Measurements from ENCODE around the gene ACP5.
"Not testable (repeated sequence)": the region's sequence is repeated elsewhere in the genome, so short reads cannot be mapped to it uniquely, and the experiment has no call there.

The ACP5 gene
- total RNA-seq = 2.6 to 11.9 reads per million in 2 experiments

DNA sequence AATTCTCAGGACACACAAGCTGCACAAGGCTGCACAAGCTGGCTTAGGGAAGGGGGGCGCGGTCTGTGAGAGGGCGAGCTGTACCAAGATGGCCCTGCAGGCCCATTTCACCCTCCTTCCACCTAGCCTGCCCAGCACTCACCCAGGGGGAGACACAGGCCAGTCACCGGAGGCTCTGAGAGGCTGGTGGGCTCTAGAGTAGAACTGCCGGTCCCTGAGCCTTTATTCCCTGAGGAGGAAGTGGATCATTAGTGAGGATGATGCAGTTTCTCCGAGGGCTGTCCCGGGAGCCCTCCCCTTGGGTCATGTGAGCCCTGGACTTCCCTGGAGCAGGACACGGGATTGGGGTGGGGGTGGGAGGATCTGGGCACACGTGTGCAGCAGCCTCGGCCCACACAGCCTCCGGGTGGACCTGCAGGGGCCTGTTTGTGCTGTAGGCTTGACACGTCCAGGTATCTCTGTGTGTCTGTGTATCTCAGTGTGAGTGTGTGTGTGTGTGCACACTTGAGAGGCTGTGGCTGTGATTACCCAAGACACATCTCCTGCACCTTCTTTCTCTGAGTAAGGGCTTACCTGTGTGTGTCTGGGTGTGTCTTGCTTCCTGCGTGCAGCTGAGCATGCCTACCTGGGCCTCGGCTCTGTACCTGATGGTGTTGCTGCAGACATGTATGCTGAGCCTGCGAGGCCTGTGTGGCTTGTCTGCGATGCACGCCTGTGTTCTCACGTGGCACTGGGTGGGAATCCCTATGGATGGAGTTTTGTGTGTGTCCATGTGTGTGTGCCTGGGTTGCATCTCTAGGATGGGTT is at the start of gene ACP5:
ACP5 (minus strand) TSS at position 195 of the 807 bp plus-strand sequence. CDS start 328 bp downstream, outside the sequence.
- DNase-seq (ENCODE audit: low read depth) = no peak

DNA sequence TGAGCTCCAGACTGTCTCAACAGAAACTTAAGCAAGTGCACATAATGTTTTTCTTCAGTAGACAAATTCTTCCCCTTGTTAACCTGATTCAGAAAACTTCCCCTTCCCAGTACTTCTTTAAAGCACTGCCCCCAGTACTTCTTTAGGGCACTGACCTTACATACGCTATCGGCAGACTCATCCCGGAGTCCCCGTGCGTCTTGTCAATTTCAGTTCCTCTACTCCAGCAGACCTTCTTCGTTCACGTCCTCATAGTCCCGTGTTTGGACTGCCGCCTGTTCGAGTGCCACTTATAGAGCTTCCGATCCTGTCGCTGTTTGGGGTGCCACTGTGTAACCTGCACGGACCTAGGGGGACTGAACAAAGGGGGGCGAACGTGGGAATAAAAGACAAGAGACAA is 48.8 kb upstream of the ACP5 start:
- DNase-seq (ENCODE audit: low read depth) = no peak

DNA sequence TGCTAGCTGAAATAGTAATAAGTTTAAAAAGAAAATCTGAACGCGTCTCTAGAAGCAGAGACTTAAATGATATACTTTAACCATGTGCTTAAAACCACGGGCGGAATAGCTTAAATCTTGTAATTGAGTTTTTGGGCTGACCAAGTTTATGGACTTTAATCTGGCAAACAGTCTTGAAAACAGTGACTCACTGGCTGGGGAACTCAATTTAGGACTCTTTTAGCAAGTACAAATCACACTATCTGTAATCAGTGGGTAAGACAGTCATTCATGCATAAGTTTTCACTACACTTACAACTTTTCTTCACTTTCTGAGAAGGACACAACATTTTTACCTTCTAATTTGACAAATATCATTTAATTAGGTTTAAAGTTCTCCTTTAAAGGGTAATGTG is 46.6 kb upstream of the ACP5 start:
- no peak for DNase-seq (ENCODE audit: low read depth)

DNA sequence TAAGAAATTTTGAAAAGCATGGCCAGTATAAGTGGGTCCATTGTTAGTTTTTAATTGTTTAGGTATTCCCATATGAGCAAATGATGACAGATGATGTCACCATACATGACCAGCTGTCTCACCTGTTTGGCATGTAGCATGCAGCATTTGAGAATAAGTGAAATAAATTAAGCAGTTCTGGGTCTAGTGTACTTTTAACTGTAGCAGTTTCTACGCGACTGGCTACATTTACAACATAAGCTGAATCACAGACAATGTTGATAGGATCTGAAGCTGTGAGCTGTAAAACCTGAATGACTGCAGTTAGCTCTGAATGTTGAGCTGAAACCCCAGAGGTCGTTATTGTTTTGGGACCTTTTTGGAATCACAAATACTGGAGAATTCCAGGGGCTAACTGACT is 45.0 kb upstream of the ACP5 start:
- not testable (repeated sequence) for DNase-seq (ENCODE audit: low read depth)

DNA sequence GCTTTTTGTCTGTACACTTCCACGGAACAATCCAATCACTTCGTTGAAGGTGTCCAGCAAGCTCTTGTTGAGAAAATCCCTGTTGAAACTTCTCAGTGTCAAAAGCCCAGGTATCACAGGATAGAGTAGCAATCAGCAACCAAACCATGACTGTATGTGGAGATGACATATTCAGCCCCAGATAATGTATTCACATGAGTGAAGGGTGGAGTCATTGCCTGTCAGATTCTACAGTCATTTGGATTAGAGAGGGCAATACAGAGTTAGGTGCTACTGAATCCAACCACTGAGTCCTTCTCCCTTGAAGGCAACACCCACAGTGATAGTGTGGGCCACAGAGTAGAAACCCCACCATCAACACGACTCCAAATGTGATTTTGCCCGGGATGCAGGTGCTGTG is 43.1 kb upstream of the ACP5 start:
- no peak for DNase-seq (ENCODE audit: low read depth)

DNA sequence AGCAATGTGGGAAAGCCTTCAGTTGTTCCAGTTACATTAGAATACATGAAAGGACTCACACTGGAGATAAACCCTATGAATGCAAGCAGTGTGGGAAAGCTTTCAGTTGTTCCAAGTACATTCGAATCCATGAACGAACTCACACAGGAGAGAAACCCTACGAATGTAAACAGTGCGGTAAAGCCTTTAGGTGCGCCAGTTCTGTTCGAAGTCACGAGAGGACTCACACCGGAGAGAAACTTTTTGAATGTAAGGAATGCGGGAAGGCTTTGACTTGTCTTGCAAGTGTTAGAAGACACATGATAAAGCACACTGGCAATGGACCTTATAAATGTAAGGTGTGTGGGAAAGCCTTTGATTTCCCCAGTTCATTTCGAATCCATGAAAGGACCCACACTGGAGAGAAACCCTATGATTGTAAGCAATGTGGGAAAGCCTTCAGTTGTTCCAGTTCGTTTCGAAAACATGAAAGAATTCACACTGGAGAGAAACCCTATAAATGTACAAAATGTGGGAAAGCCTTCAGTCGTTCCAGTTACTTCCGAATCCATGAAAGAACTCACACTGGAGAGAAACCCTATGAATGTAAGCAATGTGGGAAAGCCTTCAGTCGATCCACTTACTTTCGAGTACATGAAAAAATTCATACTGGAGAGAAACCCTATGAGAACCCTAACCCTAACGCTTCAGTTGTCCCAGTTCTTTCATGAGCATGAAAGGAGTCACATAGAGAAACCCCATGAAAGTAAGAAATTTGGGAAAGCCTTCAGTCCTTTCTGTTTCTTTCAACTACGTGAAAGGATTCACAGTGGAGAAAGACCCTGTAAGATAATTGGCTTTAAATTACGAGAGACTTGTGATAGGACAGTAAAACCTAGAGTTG is 40.0 kb upstream of the ACP5 start:
- DNase-seq (ENCODE audit: low read depth) = no peak

DNA sequence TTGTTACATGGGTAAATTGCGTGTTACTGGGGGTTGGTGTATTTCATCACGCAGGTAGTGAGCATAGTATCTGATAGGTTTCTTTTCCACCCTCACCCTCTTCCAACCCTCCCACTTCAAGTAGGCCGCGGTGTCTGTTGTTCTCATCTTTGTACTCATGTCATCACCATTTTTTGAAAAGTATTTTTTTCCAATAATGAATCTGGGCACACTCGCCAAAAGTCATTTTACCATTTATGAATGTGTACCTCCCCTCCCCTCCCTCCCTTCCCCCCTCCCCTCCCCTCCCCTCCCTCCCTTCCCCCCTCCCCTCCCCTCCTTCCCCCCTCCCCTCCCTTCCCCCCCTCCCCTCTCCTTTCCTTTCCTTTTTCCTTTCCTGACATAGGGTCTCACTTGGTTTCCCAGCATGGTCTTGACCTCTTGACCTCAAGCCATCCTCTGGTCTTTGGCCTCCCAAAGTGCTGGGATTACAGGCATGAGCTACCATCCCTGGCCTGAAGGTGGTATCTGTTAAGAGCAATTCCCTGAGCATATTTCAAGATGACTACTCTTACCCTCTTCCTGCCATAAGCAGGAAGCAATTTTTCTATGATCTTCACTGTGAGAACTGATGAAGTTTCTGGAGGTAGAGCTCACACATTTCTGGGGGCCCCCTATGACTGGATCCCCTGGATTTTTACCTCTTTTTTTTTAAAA is 35.5 kb upstream of the ACP5 start:
- DNase-seq (ENCODE audit: low read depth) = no peak

DNA sequence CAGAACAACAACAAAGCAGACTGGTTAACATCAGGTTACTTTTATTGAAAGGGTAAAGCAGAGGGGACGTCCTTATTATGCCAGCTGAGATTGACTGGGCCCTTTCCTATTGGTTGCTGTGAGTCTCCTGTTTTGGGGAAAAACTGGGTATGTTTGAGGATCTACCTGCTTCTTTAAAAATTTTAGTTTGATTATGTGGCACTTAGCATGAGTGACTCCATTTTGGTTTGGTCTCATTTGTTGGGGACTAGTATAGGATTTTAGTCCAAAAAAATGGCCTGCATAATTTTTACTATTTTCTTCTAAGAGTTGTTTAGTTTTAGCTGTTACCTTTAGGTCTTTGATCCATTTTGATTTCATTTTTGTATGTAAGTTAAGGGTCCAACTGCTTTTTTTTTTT is 34.3 kb upstream of the ACP5 start:
- DNase-seq (ENCODE audit: low read depth) = no peak

DNA sequence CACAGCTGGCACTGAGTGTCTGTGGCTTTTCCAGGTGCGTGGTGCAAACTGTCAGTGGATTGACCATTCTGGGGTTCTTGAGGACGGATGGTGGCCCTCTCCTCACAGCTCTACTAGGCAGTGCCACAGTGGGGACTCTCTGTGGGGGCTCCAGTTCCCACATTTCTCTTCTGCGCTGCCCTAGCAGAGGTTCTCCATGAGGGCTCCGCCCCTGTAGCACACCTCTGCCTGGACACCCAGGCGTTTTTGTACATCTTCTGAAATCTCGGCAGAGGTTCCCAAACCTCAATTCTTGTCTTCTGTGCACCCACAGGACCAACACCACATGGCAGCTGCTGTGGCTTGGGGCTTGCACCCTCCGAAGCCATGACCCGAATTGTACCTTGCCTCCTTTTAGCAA is 29.0 kb upstream of the ACP5 start:
- no peak for DNase-seq (ENCODE audit: low read depth)

DNA sequence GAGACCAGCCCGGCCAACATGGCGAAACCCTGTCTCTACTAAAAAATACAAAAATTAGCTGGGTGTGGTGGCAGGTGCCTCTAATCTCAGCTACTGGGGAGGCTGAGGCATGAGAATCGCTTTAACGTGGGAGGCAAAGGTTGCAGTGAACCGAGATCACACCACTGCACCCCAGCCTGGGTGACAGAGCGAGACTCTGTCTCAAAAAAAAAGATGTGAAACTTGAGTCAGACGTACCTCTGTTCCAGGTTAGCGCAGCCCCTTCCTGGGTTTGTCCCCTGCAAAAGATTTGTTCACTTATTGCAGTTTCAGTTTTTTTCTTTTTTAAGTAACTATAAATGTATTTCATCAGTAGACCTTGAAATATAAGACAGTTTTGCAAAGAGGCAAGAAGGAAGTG is 22.3 kb upstream of the ACP5 start:
- not testable (repeated sequence) for DNase-seq (ENCODE audit: low read depth)

DNA sequence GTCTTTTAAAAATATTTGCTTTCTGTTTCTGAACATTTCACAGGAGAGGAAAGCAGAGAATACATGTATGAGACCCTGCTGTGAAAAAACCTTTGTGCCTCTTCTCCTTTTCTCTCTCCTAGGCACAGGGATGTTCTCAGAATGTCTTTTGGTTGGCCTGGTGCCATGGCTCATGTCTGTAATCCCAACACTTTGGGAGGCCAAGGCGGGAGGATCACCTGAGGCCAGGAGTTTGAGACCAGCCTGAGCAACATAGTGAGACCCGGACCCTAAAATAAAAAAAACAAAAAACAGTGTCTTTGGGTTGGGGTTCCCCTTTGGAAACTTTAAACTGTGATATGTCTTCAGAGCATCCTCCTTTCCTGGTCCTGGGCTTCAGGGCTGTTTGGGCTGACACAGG is 21.3 kb upstream of the ACP5 start:
- no peak for DNase-seq (ENCODE audit: low read depth)

DNA sequence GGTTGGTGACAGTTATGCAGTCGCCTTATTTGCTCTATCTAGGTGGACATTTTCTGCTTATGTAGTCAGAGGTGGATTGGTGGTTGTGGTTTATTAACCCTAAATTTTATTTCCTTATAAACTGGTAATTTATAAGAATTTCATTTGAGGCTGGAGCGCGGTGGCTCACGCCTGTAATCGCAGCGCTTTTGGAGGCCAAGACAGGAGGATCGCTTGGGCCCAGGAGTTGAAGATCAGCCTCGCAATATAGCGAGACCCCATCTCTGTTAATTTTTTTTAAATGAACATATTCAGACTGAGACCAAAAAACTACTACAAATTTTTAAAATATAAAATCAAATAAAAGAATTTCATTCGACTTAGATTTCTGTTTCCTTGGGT is 20.6 kb upstream of the ACP5 start:
- DNase-seq (ENCODE audit: low read depth) = no peak

DNA sequence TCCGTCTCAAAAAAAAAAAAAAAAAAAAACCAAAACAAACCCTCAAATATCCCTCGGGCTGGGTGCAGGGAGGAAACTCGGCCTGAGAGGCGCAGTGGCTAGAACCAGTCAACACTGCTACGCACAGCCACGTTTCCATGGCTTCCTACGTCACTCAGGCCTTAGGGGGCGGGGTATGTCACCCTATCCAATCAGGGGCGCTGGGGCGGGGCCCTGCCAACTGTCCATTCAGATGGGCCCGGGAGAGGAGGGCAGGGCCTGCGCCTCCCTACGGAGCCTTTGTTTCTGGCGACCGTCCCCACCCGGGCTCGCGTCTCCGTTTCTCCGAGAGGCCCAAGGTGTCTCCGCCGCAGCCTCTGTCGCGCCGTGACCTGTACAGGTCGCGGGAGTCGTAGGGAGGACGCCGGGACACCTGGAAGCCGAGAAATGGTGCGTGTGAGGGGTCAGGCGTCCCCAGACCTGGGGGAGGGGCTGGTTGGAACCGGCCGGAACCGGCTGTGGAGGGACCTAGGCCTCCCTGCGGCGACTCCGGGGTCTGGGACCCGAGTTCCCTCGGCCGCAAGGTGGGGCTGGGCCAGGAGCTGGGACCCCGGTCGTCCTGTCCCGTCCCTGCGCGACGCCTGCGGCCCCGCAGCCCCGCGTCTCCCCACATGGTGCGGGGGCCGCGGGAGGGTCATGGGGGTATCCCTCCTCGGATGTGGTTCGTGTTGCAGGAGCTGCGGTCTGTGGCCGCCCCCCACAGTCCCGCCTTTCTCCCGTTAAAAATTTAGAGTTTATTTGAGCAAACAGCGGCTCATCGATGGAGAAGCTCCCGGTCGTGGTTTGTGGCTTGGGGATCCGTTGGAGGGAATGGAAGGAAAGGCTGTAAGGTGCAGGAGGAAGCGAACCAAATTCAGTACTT is 20.0 kb upstream of the ACP5 start, which contains the start of gene ZNF627:
ZNF627 (plus strand) TSS at position 282 of the 901 bp plus-strand sequence; CDS start at position 427, 145 bp downstream.
- peak; percentile 95 for DNase-seq (ENCODE audit: low read depth)

DNA sequence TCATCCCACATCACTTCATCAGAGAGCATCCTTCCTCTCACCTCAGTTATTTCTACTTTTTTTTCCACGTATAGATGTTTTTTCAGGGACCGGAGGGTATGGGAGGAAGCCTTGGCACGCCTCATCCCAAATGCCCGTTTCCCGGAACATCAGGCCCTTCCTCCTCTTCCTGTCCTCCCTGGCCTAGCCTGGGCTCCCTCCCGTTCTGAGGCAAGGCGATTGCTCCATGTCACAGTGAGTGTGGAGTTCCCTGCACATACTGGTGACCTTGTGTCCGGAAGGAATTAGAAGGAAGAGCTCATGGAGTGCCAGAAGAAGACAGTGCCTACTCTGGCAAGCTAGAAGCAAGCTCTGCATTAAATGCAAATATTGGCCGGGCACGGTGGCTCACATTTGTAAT is 18.7 kb upstream of the ACP5 start:
- DNase-seq (ENCODE audit: low read depth) = no peak

DNA sequence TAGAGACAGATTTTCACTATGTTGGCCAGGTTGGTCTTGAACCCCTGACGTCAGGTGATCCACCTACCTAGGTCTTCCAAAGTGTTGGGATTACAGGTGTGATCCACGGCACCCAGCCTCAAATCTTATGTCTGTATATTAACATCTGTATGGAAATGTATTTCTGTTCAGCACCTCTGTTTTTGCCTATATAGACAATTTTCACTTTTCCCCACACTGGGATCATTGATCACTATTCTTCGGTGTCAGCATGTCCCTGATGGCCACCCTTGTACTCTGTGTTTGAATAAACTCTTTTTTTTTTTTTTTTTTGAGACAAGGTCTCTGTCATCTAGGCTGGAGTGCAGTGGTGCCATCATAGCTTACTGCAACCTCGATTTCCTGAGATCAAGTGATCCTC is 16.6 kb upstream of the ACP5 start:
- no peak for DNase-seq (ENCODE audit: low read depth)

DNA sequence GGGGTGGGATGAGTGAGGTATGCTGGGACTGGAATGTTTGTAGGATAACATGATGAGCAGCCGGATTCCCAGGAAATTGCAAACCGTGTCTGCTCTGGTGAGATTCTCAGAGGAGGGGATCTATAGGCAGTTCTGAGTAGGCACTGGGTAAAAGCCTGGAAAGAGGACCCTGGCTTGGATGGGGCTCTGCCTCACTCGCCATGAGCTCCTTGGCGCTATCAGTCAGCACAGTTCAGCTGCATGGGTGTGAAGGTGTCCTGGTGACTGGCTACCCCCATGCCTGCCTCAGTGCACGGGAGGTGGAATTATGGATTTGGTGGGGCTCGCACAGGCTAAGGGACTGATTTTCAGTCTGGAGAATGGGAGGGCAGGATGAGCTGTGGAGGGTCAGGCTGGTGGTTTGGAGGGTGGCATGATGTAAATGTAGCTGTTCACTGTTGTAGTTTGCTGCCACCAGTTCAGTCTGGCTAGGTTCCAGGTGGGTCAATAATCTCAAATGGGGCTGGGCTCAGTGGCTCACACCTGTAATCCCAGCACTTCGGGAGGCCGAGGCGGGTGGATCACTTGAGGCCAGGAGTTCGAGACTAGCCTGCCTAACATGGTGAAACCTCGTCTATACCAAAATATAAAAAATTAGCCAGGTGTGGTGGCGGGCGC is 10.7 kb upstream of the ACP5 start:
- no peak for DNase-seq (ENCODE audit: low read depth)

DNA sequence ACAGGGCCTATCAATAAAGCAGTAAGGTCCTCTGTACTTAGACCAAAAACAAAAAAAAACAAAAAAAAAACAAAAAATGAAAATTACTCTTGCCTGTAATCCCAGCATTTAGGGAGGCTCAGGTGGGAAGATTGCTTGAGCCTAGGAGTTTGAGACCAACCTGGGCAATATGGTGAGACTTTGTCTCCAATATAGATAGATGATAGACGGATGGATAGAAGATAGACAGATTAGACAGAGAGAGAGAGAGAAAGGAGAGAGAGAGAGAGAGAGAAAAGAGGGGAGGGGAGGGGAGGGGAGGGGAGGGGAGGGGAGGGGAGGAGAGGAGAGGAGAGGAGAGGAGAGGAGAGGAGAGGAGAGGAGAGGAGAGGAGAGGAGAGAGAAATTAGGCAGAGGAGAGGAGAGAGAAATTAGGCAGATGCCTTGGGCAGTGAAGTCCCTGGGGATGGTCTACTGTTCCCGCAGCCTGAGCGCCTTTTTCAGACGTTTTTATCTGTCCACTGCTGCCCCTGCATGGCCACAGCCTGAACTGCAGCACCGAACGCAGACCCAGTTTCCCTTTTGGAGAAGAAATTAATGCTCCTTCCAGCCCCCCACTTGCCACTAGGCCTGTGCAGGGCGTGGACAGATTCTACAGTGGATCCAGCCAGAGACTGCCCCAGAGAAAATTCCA is 10.0 kb upstream of the ACP5 start:
- peak; percentile 56 for DNase-seq (ENCODE audit: low read depth)

DNA sequence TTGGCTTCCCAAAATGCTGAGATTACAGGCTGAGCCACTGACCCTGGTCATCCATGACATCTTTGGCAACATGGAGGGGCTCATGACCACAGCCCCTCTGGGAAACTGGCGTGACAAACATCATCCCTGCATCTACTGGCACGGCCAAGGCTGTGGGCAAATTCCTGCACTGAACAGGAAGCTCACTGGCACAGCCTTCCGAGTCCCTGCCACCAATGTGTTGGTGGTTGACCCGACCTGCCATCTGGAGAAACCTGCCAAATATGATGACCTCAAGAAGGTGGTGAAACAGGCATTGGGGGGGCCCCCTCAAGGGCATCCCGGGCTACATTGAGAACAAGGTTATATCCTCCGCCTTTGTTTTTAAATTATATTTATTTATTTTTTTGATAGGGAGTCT is 8.9 kb upstream of the ACP5 start:
- DNase-seq (ENCODE audit: low read depth) = no peak

DNA sequence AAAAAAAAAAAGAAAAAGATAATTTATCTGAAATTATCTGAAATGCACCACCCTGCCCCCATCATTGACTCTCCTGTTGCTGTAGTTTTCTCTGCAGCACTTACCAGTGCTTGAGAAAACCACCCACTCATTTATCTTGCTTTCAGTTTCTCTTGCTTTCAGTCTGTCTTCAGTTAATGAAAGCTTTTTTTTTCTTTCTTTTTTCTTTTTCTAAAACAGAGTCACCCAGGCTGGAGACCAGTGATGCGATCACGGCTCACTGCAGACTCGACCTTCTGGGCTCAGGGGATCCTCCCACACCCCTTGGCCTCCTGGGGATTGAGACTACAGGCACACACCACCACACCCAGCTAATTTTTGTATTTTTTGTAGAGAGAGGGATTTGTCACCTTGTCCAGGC is 4.3 kb upstream of the ACP5 start:
- no peak for DNase-seq (ENCODE audit: low read depth)

DNA sequence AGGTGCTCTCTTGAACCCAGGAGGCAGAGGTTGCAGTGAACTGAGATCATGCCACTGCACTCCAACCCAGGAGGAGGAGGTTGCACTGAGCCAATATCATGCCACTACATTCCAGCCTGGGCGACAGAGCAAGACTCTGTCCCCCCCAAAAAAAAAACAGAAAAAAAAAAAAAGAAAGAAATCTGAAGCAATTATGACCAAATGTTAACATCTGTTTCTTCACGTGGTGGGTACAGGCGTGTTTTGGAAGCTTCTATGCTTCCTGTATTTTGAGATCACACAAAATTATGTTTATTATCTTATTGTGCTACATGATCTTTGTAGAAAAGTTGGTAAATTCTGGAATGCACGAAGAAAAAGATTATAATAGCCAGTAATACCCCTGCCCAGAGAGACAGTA is 2.7 kb upstream of the ACP5 start:
- DNase-seq (ENCODE audit: low read depth) = no peak
